Psoas muscle (tissue), 8 donors: ENCODE data around the gene NGB. TPM values are rescaled to one million over a fixed set of nuclear protein-coding genes. Genes with fewer than 3 reads are reported as not detected.

ENCODE experiments used
- ATAC-seq, 4 donors: fragments of 200-7000 bp; cut with Tn5 transposase; one replicate each; pipeline ENCODE4 v1.9.1; 2020; ENCODE audit warnings: moderate library complexity in 3 of 4, mild to moderate bottlenecking in 2 of 4
- DNase-seq, 2 donors: peaks; one replicate each; pipeline ENCODE4 v3.0.0-alpha.2; 2020
- H3K27ac ChIP-seq: fragments of 200-600 bp; one replicate; pipeline ENCODE4 v1.8.0; 2022
- H3K27me3 ChIP-seq, 3 donors: fragments of 200-600 bp in 1 of 3; one replicate each; pipeline versions ENCODE4 v1.6.1 to v1.8.0; 2013 to 2022; ENCODE audit warnings: low read length in 2 of 3, mild to moderate bottlenecking in 2 of 3, moderate library complexity in 1 of 3; ENCODE audit not compliant: insufficient read depth in 3 of 3
- H3K36me3 ChIP-seq, 2 donors: fragments of 200-600 bp in 1 of 2; one replicate each; pipeline versions ENCODE4 v1.6.1 to v1.8.0; 2013 to 2022; ENCODE audit warnings: low read depth in 1 of 2, mild to moderate bottlenecking in 1 of 2, moderate library complexity in 1 of 2; ENCODE audit not compliant: insufficient read depth in 1 of 2
- H3K4me1 ChIP-seq: fragments of 200-600 bp; one replicate; pipeline ENCODE4 v1.8.0; 2022
- H3K4me3 ChIP-seq: fragments of 200-600 bp; one replicate; pipeline ENCODE4 v1.8.0; 2022; ENCODE audit warnings: mild to moderate bottlenecking
- H3K9me3 ChIP-seq: fragments of 200-600 bp; one replicate; pipeline ENCODE4 v1.8.0; 2022
- WGBS, 3 donors: extraction: QIAGEN DNeasy Blood & Tissue Kit; methylation state at CpG; one replicate each; pipeline versions ENCODE4 v1.1.6 to v1.1.7; 2013; 5-methylcytosine and 5-hydroxymethylcytosine counted together
- intact Hi-C, 2 donors: fragments of 100-400 bp; cut with DNase I; formaldehyde crosslinking; loops; one replicate each; pipeline versions ENCODE4 v1.11.0 to v1.14.2; 2022
- polyA plus RNA-seq, 3 donors: library from polyadenylated mRNA; stranded (reverse); fragments of 200-250 nt; gene quantifications; one replicate each; pipeline ENCODE4 v1.2.3, GENCODE V29; 2013
- total RNA-seq, 4 donors: library from RNA; stranded (reverse); fragmentation: NEBNext Ultra II Directional in 2 of 4; extraction: Animal tissue kit (Norgen Biotek cat#: 25700) in 2 of 4; gene quantifications; one replicate each; pipeline versions ENCODE4 v1.2.1 to v1.2.4, GENCODE V29; 2021 to 2023
- TF ChIP-seq, protein P1 (sequence below): fragments of 200-600 bp; IDR thresholded peaks from one replicate; pipeline ENCODE4 v1.8.0; 2022; ENCODE audit warnings: antibody characterized with exemption
- donor health status: healthy with polysubstance abuse.
- donor health status: DM: no; HTN: no; CAD: no; lungs with moderate emphysema.
- donor health status: Bipolar disorder and iron deficiency.
- donor health status: healthy.
- donor health status: DM: yes; HTN: yes; CAD: no.
- donor health status: DM: no; HTN: no; CAD: no.
- donor health status: DM: no; HTN: no; CAD: no.
- donor health status: DM: yes; HTN: yes; CAD: no.

The NGB gene
- total and polyA plus RNA-seq, 7 donors = 0.01 TPM; not detected in 6

DNA sequence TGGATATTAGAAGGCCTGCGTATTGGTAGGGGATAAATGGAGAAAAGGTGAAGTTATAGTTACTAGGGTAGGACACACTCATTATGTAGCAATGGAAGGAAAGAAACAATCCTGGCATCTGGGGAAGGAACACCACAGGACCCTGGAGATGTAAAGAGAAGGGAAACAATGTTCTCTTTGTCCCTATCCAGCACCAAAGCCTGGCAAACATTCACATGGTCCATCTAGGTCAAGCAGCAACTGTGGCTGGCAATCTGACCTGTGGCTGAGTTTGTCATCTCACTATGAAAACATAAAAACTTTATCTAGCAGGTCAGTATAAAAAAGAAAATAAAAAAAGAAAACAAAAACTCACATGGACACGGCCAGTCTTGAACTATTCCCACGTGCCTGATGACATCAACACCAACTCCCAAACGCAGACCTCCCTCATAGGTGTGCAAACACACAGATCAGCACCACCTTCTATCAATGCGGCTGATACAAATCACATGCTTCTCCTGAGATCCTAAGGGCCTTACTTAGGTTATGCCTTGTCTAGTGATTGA is 47.1 kb upstream of the NGB start:
- H3K36me3 ChIP-seq = peaks cover 0 to 2% of the 10 kb centered on the region in 2 donors
- TF ChIP-seq, protein P1, sequence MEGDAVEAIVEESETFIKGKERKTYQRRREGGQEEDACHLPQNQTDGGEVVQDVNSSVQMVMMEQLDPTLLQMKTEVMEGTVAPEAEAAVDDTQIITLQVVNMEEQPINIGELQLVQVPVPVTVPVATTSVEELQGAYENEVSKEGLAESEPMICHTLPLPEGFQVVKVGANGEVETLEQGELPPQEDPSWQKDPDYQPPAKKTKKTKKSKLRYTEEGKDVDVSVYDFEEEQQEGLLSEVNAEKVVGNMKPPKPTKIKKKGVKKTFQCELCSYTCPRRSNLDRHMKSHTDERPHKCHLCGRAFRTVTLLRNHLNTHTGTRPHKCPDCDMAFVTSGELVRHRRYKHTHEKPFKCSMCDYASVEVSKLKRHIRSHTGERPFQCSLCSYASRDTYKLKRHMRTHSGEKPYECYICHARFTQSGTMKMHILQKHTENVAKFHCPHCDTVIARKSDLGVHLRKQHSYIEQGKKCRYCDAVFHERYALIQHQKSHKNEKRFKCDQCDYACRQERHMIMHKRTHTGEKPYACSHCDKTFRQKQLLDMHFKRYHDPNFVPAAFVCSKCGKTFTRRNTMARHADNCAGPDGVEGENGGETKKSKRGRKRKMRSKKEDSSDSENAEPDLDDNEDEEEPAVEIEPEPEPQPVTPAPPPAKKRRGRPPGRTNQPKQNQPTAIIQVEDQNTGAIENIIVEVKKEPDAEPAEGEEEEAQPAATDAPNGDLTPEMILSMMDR = no peak
- WGBS, 3 donors = 59 to 65% (median 62%) methylated on average over 5 of the region's 5 CpGs
- no peaks in the 10 kb centered on the region for H3K9me3 ChIP-seq
- no peak for DNase-seq
- no peak for ATAC-seq
- intact Hi-C loops = loop anchor here (10.0 kb wide), 2 partner anchors 163 to 443 kb away; no protein-coding TSS in a partner anchor
- H3K4me1 ChIP-seq = peaks cover 74% of the 10 kb centered on the region
- no peaks in the 10 kb centered on the region for H3K27me3 ChIP-seq
- no peak overlapping the region for H3K4me3 ChIP-seq
- peak overlapping the region; percentile 85 for H3K27ac ChIP-seq

DNA sequence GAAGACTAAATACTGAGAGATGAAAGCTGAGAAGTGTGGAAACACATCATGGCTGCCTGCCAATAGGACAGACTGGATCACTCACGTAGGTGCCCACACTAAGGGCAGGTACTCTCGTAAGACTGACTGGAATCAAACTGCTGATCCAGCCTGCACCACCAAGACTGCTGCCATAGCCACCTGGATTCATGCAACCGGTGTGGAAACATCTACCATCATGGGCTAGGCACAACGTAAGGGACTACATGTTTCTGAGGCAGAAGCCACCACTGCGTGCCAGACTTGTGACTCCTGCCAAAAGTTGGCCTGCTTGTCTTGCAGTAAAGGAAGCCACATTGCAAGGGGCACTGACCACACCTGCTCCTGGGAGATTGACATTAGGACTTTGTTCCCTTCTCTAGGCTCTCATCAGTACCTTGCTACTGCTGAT is 45.9 kb upstream of the NGB start:
- Histone ChIP-seq H3K9me3 (no peaks in the 10 kb centered on the region), H3K36me3 (no peaks in the 10 kb centered on the region), H3K4me3 (no peak overlapping the region), H3K27ac (peak overlapping the region; percentile 85), H3K27me3 (no peaks in the 10 kb centered on the region), H3K4me1 (peaks cover 79% of the 10 kb centered on the region)
- DNase-seq = peak; percentile 34 to 65
- peak in 1 of 4 donors; percentile 7 for ATAC-seq
- intact Hi-C loops = loop anchor here (1.0 to 10.0 kb wide), 4 partner anchors 16 to 442 kb away; no protein-coding TSS in a partner anchor
- TF ChIP-seq, protein P1 = no peak
- 18 to 43% (median 23%) methylated on average over 5 of the region's 5 CpGs for WGBS, 3 donors

DNA sequence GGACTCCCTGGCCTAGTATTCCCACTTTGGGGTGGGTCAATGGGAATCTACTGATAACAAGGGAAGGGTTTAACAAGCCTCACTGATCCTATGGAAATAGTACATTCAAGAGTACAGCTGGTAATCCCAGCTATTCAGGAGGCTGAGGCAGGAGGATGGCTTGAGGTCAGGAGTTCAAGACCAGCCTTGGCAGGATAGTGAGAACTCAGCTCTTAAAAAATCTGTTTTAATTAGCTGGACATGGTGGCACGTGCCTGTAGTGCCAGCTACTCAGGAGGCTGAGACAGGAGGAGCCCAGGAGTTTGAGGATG is 45.1 kb upstream of the NGB start:
- DNase-seq = no peak

DNA sequence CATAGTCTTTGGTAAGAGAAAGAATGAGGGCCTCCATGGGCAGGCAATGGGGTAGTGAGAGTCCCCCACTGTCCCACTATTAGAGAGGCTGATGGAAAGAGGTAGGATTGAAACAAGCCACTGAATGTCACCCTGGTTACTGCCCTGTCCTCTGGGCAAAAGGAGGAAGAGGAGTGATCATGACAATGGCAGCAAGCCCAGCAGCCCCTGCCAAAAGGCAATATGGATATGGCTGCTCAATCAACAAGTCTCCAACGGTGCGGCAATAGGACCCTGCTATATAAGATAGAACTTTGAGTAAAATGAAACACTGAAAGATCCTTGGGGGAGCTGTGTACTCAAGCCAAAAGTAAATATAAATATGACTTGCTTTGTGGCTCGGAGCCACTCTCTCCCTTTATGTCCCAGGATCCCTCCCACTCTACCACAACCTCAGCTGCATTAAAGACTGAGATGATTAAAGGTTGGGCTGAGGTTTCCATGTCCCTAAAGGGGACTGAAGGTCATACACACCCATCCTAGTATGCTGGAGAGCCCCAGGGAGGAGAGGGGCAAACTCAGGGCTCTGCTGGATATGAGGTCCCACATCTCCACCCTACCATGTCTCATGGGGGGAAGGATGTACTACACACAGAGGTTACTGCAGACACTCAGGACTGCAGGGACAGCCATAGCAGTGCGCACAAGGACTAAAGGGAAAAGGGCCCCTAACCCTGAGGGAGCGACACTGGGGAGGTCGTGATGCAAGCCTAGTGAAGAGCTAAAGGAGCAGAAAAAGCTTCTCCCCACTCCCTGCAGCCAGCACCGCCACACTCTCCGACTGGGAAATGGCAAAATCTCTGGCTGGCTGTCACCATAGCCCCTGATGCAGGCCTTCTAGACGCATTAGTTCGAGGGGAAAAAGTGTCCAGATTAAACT is 43.8 kb upstream of the NGB start:
- Histone ChIP-seq H3K9me3 (no peaks in the 10 kb centered on the region), H3K27ac (peak overlapping the region; percentile 85), H3K27me3 (no peaks in the 10 kb centered on the region), H3K36me3 (no peaks in the 10 kb centered on the region), H3K4me1 (peaks cover 84% of the 10 kb centered on the region), H3K4me3 (peak overlapping the region; percentile 40)
- ATAC-seq (peak in 3 of 4 donors; percentile 20 to 65 (median 40)), DNase-seq (no peak)
- intact Hi-C loops = loop anchor here (10.0 kb wide), 2 partner anchors 160 to 440 kb away; no protein-coding TSS in a partner anchor
- 37 to 60% (median 39%) methylated on average over 10 of the region's 10 CpGs for WGBS, 3 donors
- TF ChIP-seq, protein P1 = no peak

More for the DNA sequence above, 45.1 kb upstream of the NGB start:
- peak overlapping the region; percentile 40 for H3K4me3 ChIP-seq
- no peak for ATAC-seq
- intact Hi-C loops = loop anchor here (1.0 to 10.0 kb wide), 4 partner anchors 15 to 441 kb away; no protein-coding TSS in a partner anchor
- no peaks in the 10 kb centered on the region for H3K36me3 ChIP-seq
- TF ChIP-seq, protein P1 = no peak
- peak overlapping the region; percentile 85 for H3K27ac ChIP-seq
- no peaks in the 10 kb centered on the region for H3K9me3 ChIP-seq
- H3K27me3 ChIP-seq = no peaks in the 10 kb centered on the region
- WGBS, 3 donors = 5 to 19% (median 15%) methylated on average over 1 of the region's 1 CpG
- H3K4me1 ChIP-seq = peaks cover 86% of the 10 kb centered on the region
